Measurements from ENCODE around the gene VAV3. TPM values are rescaled to one million over a fixed set of nuclear protein-coding genes. Genes with fewer than 3 reads are reported as not detected.

VAV3 gene
- total RNA-seq, 1 donor from 2014 or later, result 2.9 TPM

DNA sequence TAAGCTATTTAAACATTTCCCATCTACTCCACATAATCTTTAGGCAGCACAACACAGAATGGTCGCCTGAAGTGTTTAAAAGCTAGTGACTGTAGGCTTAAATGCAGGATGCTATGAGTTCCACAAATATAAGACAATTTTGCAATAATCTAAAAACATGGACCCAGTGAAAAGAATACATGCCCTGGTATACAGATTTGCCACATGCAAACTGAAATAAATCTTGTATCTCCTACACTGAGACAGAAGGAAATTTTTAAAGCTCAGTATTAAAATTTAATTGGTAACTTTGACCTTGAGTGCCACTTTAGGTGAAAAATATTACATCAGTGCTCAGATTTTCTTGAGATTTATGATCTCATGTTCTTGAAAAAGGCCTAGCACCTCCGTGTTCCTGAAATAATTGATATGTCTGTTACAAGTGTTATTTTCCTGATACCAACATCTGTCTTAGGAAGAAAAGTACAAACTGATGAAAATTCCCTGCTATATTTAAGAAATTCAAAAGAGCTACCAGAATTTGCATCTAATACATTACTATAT lies 285.5 kb downstream of the VAV3 start:
- DNase-seq (ENCODE audit: low read depth, low spot score), result no peak
- Mint-ChIP-seq H3K4me1 (peaks cover 6% of the 10 kb centered on the region), H3K36me3 (ENCODE audit: low read depth) (no peaks in the 10 kb centered on the region), H3K27me3 (ENCODE audit: low read depth) (no peaks in the 10 kb centered on the region), H3K9me3 (peaks cover 4% of the 10 kb centered on the region), H3K27ac (ENCODE audit: unreplicated experiment) (no peak overlapping the region), H3K4me3 (no peak overlapping the region)
- TF ChIP-seq, protein P1, sequence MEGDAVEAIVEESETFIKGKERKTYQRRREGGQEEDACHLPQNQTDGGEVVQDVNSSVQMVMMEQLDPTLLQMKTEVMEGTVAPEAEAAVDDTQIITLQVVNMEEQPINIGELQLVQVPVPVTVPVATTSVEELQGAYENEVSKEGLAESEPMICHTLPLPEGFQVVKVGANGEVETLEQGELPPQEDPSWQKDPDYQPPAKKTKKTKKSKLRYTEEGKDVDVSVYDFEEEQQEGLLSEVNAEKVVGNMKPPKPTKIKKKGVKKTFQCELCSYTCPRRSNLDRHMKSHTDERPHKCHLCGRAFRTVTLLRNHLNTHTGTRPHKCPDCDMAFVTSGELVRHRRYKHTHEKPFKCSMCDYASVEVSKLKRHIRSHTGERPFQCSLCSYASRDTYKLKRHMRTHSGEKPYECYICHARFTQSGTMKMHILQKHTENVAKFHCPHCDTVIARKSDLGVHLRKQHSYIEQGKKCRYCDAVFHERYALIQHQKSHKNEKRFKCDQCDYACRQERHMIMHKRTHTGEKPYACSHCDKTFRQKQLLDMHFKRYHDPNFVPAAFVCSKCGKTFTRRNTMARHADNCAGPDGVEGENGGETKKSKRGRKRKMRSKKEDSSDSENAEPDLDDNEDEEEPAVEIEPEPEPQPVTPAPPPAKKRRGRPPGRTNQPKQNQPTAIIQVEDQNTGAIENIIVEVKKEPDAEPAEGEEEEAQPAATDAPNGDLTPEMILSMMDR (conservative IDR thresholded peaks at IDR 0.05), result no peak

DNA sequence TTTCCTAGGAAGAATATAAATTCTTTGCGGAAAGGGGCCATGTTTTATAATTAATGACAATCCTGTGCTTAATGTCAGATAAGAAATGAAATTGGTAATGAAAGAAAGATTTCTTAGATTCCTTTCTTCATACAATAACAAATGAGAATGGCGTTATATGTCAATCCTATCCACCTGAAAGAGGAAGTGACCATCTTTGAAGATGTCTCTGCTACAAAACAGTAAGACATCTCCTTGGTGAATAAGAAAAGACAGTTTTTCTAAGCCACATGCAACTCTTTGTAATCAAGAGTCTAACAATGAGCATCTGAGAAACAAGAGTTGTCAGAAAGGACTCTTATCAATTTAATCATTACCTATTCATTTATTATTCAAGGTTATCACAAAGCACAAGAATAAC lies 286.0 kb downstream of the VAV3 start:
- no peak for DNase-seq (ENCODE audit: low read depth, low spot score)
- H3K9me3 Mint-ChIP-seq, result peaks cover 4% of the 10 kb centered on the region
- TF ChIP-seq, protein P1 (conservative IDR thresholded peaks at IDR 0.05), result no peak
- no peaks in the 10 kb centered on the region for H3K27me3 Mint-ChIP-seq (ENCODE audit: low read depth)
- no peaks in the 10 kb centered on the region for H3K36me3 Mint-ChIP-seq (ENCODE audit: low read depth)
- H3K27ac Mint-ChIP-seq (ENCODE audit: unreplicated experiment), result no peak overlapping the region
- H3K4me1 Mint-ChIP-seq, result peaks cover 6% of the 10 kb centered on the region
- no peak overlapping the region for H3K4me3 Mint-ChIP-seq

DNA sequence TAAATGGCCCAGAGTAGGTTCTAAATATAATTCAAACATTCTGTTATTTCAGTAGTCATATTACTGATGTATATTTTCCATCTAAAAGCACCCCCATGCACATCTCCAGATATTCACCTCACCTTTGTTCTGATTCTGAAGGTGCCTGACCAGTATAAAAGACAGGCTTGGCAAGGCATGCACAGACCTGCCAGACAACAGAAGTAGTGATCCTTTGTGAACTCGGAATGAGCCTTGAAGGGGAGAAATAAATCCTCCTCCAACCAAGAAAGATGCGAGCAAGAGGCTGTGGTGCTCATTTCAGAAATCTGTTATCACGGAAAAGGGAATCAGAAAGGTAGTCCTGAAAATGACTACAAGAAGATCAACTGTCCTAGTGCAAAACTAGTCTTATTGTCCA lies 287.3 kb downstream of the VAV3 start:
- H3K27ac Mint-ChIP-seq (ENCODE audit: unreplicated experiment), result no peak overlapping the region
- no peak overlapping the region for H3K4me3 Mint-ChIP-seq

DNA sequence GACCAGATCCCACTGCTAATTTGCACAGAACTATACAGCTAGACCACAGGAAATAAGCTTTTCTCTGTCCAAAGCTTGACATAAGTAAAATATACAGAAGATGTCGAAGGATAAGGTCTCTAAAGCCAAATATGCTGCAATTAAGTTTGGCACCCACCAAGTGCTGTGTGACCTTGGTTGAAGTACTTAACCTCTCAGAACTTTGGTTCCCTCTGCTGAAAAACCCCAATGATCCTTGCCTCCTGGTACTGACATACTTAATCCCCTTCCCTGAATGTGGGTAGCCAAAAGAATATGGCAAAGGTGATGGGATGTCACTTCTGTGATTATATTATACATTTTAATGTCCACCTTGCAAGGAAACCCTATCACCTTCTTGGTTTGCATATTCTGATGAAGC lies 290.5 kb downstream of the VAV3 start:
- Mint-ChIP-seq H3K4me1 (peaks cover 3% of the 10 kb centered on the region), H3K27ac (ENCODE audit: unreplicated experiment) (no peak overlapping the region), H3K4me3 (no peak overlapping the region), H3K36me3 (ENCODE audit: low read depth) (no peaks in the 10 kb centered on the region), H3K27me3 (ENCODE audit: low read depth) (no peaks in the 10 kb centered on the region), H3K9me3 (peaks cover 2% of the 10 kb centered on the region)
- no peak for DNase-seq (ENCODE audit: low read depth, low spot score)
- TF ChIP-seq, protein P1 (conservative IDR thresholded peaks at IDR 0.05), result no peak

More for the DNA sequence above, 287.3 kb downstream of the VAV3 start:
- H3K4me1 Mint-ChIP-seq, result peaks cover 6% of the 10 kb centered on the region
- DNase-seq (ENCODE audit: low read depth, low spot score), result no peak
- TF ChIP-seq, protein P1 (conservative IDR thresholded peaks at IDR 0.05), result no peak
- H3K36me3 Mint-ChIP-seq (ENCODE audit: low read depth), result no peaks in the 10 kb centered on the region
- H3K27me3 Mint-ChIP-seq (ENCODE audit: low read depth), result no peaks in the 10 kb centered on the region
- peaks cover 4% of the 10 kb centered on the region for H3K9me3 Mint-ChIP-seq

DNA sequence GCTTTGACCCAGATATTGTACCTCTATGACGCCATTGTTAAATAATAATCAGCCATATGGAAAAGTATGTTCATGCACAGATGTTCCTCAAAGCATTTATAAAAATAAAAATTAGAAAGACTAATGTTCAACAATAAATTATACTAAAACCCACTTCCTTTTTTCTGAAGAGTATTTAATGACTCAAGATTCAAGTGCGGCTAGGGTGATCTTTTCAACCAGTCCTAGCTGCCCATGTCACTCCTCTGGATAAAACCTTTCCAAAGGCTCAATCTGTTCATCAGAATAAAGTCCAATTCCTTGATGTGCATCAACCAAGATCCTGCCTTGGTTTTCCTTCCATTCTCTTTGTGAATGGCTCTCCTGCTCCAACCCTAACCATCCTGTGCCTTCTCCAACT lies 292.0 kb downstream of the VAV3 start:
- Mint-ChIP-seq H3K4me1 (peaks cover 9% of the 10 kb centered on the region), H3K27ac (ENCODE audit: unreplicated experiment) (no peak overlapping the region), H3K9me3 (peaks cover 2% of the 10 kb centered on the region), H3K27me3 (ENCODE audit: low read depth) (no peaks in the 10 kb centered on the region), H3K4me3 (no peak overlapping the region), H3K36me3 (ENCODE audit: low read depth) (no peaks in the 10 kb centered on the region)
- DNase-seq (ENCODE audit: low read depth, low spot score), result no peak
- TF ChIP-seq, protein P1 (conservative IDR thresholded peaks at IDR 0.05), result no peak
